GM12891 (cell line): Measurements from ENCODE around the gene PPP1R12A.

Experiments
- PAX5 ChIP-seq: IDR thresholded peaks from 2 replicates; pipeline ENCODE4 v1.6.1; 2011; ENCODE audit warnings: low read length, moderate library complexity, mild to moderate bottlenecking; ENCODE audit not compliant: insufficient read depth, severe bottlenecking
- POLR2A ChIP-seq: IDR thresholded peaks from 2 replicates; pipeline ENCODE4 v1.6.1; 2011; ENCODE audit warnings: low read depth, low read length, control low read depth
- POLR2AphosphoS5 ChIP-seq: IDR thresholded peaks from 2 replicates; pipeline ENCODE4 v1.6.1; 2011; ENCODE audit warnings: low read depth, low read length, control low read depth
- POU2F2 ChIP-seq: IDR thresholded peaks from 2 replicates; pipeline ENCODE4 v1.6.1; 2011; ENCODE audit warnings: low read depth, mild to moderate bottlenecking, control low read depth, low read length, moderate library complexity
- SPI1 ChIP-seq: IDR thresholded peaks from 2 replicates; pipeline ENCODE4 v1.6.1; 2011; ENCODE audit warnings: low read depth, low read length, control low read depth
- TAF1 ChIP-seq: IDR thresholded peaks from 2 replicates; pipeline ENCODE4 v1.6.1; 2011; ENCODE audit warnings: low read depth, low read length, control low read depth

DNA sequence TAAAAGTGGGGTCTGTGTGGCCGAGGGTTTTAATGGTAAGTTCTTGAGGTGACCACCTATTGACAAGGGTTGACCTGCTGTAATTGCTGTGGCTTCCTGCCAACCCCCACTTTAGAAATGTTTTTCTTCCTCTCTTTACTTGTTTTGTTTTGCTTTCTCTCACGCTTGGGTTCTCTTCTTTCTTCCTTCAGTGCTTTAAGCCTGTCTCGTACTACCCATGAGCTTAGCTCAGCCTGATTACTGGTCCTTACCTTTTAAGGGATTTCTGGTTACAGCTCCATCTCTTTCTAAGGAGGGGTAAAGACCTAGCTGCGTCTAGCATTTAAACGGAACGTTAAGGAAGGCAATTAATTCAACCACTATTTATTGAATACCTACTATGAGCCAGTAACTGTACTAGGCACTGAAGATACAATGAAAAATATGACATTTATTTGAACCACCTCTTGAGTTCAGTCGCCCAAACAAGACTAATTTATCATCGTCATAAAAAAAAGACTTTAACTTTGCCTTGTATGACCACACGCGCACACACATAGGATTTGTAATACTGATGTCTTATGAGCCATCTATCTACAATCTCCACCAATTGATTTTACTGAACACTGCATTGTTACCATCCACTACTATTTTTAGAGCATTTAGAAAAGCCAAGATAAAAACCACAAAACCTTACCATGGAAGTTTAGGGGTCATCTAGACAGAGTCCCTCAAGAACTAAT lies 888 bp upstream of the PPP1R12A start:
- no peak for TF ChIP-seq POLR2A
- TF ChIP-seq POLR2AphosphoS5: no peak
- TF ChIP-seq PAX5: no peak
- no peak for TF ChIP-seq TAF1
- TF ChIP-seq SPI1: no peak
- TF ChIP-seq POU2F2: no peak
